GM19023 (cell line): Measurements from ENCODE around the gene PSMA7.
A peak's percentile ranks its signal among the peaks of the same experiment; 100 is the strongest.
"Not testable (repeated sequence)": the region's sequence is repeated elsewhere in the genome, so short reads cannot be mapped to it uniquely, and the experiment has no call there.

Experiments
- ATAC-seq: cut with Tn5 transposase; IDR thresholded peaks from one replicate; pipeline ENCODE4 v1.9.1; 2021; ENCODE audit warnings: mild to moderate bottlenecking, moderate library complexity; ENCODE audit not compliant: unreplicated experiment

The PSMA7 gene

DNA sequence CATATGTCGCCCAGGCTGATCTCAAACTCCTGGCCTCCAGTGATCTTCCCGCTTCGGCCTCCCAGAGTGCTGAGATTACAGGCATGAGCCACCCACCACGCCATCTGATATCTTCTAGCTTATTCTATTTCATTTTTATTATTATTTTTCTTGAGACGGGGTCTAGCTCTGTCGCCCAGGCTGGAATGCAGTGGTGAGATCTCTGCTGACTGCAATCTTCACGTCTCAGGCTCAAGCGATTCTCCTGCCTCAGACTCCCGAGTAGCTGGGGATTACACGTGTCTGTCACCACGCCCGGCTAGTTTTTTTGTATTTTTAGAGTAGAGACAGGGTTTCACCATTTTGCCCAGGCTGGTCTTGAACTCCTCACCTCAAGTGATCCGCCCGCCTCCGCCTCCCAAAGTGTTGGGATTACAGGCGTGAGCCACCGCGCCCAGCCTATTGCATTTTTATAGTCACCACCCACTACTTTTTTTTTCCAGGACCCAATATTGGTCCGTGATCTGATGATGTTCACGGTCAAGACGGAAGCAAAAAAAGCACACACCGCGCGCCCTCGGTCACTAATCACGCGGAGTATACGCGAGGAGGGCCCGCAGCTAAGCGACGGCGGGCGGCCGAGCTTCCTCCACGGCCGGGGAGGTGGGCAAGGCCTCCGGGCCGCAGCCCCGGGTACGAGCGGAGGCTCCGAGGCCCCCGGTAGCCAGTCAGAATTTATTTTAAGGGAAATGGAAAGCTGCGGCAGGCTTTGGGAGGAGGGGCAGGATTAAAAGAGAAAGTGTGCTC, 22.0 kb downstream of the PSMA7 start:
- peak; percentile 9 for ATAC-seq

- no peak for ATAC-seq
These were observed 22.8 kb downstream of the PSMA7 start for GRCh38 chr20:62120365-62120762.

DNA sequence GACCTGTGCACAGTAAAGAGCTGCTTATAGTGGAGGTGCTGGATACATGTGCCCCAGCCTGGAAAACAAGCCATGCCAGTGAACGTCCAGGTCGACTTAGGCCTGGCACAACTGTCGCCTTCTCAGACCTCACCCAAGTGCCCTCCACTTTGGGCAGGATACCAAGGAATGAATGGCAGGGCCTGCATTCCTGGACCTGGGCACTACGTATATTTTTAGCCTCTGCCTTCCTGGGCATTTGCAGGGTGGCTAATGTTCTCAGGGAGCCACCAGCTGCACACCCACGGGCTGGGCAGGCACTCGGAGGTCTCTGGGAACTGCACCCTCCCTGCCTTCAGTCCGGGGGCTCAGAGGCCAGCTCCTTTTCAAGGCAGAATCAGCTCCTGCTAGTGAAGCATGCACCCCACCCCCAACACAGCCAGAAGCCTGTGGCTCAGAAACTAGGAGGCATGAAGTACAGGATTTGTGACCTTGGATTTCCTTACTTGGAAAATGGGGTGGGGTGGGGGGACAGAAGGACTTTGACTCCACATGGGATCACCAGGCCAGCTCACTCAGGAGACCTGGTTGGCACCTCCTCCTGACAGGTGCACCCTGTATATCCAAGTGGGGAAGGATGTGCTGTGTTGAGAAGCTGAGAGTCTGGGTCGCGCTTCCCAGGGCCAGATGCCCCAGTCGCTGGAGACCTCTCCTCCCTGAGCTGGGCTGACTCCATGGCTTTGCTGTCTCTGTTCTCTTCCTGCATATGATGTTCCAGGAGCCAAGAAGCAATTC, 23.4 kb downstream of the PSMA7 start:
- no peak for ATAC-seq

DNA sequence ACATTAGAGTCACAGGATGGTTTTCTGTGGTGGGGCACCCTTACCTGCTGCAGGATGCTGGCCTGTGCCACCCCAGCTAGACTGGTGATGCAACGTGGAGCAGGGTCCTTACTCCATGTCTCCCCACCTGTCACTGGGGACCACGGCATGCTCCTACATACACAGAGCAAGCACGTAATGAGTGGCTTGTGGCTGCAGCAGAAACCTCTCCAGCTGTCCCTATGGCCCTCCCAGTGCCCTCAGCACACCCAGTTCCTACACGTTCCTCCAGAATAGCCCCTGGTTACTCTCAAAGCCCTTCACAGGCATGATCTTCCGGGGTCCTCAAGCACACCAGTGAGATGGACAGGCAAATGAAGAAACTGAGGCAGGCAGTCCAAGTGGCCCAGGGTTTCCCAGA, 24.1 kb downstream of the PSMA7 start:
- ATAC-seq, result no peak

GRCh38 chr20:62118113-62119043, 24.8 kb downstream of the PSMA7 start:
- no peak for ATAC-seq

- ATAC-seq, result no peak
These were observed 25.5 kb downstream of the PSMA7 start for GRCh38 chr20:62117658-62118057.

- no peak for ATAC-seq
These were observed 25.9 kb downstream of the PSMA7 start for GRCh38 chr20:62117362-62117646.

DNA sequence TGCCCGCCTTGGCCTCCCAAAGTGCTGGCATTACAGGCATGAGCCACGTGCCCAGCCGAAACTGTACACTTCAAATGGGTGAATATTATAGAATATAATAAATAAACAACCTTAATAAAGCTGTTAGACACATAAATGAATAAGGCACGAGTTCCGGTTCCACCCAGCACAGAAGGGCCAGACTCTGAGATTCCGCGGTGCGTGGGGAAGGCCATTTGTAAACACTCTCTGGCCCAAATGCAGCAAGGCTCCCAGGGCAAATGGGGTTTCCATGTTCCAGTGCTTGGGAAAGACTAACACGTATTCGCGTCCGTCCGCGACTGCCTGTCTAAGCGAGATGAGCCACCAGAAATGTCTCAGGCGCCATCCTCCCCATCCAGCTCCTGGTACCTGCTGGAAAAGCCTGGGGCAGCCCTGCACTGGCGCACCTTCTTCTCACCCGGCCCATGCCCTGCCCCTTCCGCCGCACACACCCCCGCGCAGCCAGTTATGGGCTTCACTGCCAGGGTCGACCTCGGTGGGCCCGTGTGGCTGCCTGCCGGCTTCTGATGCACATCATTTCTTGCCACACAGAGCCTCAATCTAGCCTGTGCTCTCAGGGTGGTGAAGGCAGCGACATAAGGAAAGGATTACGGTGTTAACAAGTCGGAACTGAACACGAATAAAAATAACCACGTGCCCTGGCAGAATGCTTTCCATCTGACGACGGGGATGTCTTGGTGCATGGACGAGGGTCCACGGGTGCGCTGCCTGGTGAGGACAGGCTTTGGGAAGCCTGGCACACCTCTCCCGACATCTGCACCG, 26.4 kb downstream of the PSMA7 start:
- ATAC-seq, result no peak

GRCh38 chr20:62115800-62116407, 27.3 kb downstream of the PSMA7 start:
- ATAC-seq, result not testable (repeated sequence)

GRCh38 chr20:62114894-62115293, 28.3 kb downstream of the PSMA7 start:
- ATAC-seq, result no peak

DNA sequence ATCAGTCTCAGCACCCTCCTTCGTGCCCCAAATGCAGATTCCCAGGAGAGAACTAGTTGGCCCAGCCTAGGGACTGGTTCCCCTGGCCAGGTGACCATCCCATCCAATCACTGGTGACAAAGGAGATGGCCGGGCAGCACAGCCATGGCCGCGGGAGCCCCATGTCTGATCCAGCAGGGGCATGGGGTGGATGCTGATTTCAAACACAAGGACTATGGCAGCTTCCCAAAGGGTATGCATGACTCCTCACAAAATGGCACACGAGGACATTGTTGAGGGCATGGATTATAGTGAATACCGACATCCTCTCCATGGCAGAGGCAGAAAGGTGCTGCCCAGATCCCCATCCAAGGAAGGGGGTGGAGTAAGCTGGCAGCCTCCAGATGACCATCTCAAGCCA, 30.8 kb downstream of the PSMA7 start:
- ATAC-seq, result no peak

DNA sequence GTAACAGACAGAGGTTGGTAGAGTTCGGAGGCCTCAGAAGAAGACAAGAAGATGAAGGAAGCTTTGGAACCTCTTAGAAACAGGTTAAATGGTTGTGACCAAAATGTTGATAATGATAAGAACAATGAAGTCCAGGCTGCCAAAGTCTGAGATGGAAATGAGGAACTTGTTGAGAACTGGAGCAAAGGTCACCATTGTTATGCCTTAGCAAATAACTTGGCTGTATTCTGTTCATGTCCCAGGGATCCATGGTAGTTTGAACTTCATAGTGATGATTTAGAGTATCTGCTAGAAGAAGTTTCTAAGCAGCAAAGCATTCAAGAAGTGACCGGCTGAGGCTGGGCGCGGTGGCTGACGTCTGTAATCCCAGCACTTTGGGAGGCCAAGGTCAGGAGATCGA, 32.0 kb downstream of the PSMA7 start:
- no peak for ATAC-seq

GRCh38 chr20:62105592-62105991, 37.6 kb downstream of the PSMA7 start:
- ATAC-seq, result no peak

DNA sequence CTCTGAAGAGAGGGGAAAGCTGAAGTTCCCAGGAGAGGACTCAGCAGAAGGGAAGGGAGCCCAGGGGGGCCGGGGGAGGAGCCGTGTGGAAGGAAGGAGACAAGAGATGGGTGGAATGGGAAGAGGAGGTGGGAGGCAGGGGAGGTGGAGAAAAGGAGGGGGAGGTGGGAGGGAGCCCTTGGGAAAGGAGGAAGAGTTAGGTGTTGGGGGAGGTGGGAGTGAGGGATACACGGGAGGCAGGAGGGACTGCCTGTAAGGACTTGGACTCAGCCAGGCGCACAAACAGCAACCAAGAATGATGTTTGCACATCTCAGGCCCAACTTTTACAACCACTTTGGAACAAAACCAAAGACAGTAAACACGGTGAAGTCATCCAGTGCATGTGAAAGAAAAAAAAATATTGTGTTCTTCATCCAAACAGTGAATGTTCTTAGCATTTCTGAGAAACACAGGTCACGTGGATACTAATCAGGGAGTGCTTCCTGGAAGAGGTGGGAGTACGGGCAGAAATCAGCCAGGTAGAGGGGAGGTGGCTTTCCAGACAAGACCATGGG, 38.3 kb downstream of the PSMA7 start:
- no peak for ATAC-seq

DNA sequence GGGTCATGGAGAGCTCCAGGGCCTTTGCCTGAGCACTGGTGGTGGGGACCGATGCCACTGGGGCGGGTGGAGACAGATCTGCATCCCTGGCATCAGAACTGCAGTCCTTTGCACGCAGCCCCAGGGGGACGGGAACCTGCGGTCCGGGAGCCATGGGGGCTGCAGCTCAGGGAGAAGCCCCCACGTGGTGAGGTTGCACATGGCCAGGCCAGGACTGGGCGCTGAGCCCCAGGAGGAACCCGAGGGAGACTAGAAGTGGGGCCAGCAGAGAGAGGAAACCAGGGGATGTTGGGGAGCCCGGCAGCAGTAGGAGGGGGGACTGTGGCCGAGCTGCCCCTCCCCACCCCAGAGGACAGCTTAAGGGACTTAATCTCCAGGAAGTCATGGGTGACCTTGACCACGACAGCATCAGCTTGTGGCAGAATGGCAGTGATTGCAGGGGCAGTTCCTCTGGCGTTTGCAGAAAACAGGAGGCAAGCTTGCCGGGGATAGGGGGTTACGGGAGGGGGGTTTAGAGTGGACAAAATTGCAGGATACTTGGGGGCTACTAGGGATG, 38.9 kb downstream of the PSMA7 start:
- ATAC-seq, result no peak

DNA sequence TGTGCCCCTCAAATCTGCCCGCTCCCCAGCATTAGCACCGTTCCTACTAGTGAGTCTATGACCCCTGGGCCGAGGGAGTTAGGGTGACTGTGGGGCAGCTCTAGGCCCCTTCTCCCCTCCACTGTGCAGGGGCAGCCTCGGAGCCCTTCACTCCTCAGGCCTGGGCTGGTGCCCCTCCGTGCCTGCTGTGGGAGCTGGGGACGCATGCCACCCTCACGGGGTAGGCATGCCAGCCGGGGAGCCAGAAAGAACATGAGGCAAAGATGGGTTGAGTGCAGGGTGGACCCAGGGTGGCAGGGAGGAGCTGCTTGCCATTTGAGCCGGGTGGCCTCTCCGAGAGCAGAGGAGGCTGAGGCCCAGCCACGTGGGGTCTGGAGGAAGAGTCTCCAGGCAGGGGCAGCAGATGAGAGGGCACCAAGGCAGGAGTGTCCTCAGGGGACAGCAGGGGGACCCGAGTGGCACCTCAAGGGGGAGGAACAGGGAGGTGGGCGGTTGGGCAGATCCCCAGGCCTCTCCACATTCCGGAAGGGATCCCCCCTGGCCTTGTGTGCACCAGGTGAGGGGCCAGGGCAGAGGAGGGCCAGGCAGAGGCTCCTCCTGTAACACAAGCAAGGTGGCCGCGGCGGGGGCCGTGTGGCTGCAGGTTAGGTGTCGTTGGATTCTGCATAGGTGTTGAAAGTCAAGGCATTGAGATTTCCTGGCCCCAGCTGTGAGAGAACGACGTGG, 39.5 kb downstream of the PSMA7 start:
- ATAC-seq, result no peak

GRCh38 chr20:62101078-62101477, 42.1 kb downstream of the PSMA7 start:
- no peak for ATAC-seq

DNA sequence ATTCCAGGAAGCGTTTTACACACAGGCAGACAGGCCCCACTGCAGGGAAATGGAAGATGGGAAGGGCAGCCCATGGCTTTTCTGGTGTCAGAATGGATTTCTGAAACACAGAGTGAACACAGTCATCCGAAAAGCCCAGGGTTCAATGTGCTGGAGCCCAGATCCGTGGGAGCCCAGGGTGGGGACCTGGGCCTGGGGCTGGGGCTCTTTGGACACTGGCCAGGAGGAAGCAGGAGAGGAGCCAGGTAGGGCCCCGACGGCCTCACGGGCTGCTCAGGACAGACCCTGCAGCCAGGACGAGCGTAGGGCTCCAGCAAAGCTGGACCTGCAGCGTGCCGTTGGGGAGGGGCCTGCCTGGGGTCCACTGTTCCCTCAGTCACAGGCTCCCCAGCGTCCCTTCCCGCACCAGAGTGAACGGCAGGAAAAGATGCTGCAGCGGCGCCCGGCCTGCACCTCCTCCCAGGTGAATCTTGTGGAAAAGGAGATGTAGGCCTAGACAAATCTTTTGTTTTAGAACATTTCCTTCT, 45.2 kb downstream of the PSMA7 start:
- ATAC-seq, result no peak
